ENCODE data around the gene KAZN.

KAZN gene

GRCh38 chr1:15156807-15157380 is 558.4 kb downstream of the KAZN start:
- no peak for DNase-seq

GRCh38 chr1:15157524-15158399 is 559.3 kb downstream of the KAZN start:
- DNase-seq, result no peak

- DNase-seq, result peak; percentile 90
Observed at GRCh38 chr1:15158506-15159165, 560.2 kb downstream of the KAZN start.

GRCh38 chr1:15159166-15159555 is 560.7 kb downstream of the KAZN start:
- DNase-seq, result no peak

- no peak for DNase-seq
Observed at GRCh38 chr1:15160626-15161025, 562.1 kb downstream of the KAZN start.

GRCh38 chr1:15167386-15167785 is 568.9 kb downstream of the KAZN start:
- DNase-seq, result no peak

Data from NCI-H226 (cell line).